Chondrocyte (in vitro differentiated cells): Measurements from ENCODE around the gene AASS. TPM values are rescaled to one million over a fixed set of nuclear protein-coding genes. Genes with fewer than 3 reads are reported as not detected.
"Not testable (repeated sequence)": the region's sequence is repeated elsewhere in the genome, so short reads cannot be mapped to it uniquely, and the experiment has no call there.

Experiments used
- DNase-seq: peaks from one replicate; pipeline ENCODE4 v3.0.0; 2021; ENCODE audit warnings: mixed read lengths, low spot score
- H3K27ac Mint-ChIP-seq: one replicate; pipeline ENCODE4 v1.8.0; 2021; ENCODE audit warnings: mild to moderate bottlenecking, moderate library complexity, mixed read lengths; ENCODE audit not compliant: unreplicated experiment
- H3K27me3 Mint-ChIP-seq: 2 replicates; pipeline ENCODE4 v1.8.0; 2021; ENCODE audit warnings: low read depth, mixed read lengths
- H3K36me3 Mint-ChIP-seq: 2 replicates; pipeline ENCODE4 v1.8.0; 2021; ENCODE audit warnings: low read depth, mixed read lengths
- H3K4me1 Mint-ChIP-seq: 2 replicates; pipeline ENCODE4 v1.8.0; 2021; ENCODE audit warnings: low read depth, mild to moderate bottlenecking, mixed read lengths
- H3K4me3 Mint-ChIP-seq: one replicate; pipeline ENCODE4 v1.8.0; 2021; ENCODE audit warnings: mild to moderate bottlenecking, moderate library complexity, mixed read lengths; ENCODE audit not compliant: unreplicated experiment
- H3K9me3 Mint-ChIP-seq: 2 replicates; pipeline ENCODE4 v1.8.0; 2021; ENCODE audit warnings: low read depth, mixed read lengths
- CTCF ChIP-seq: fragments of 200-600 bp; sonication (generic); IDR thresholded peaks from 2 replicates; pipeline ENCODE4 v1.5.0; 2021; ENCODE audit warnings: antibody characterized with exemption, mild to moderate bottlenecking, moderate library complexity
- long read RNA-seq: library from polyadenylated mRNA; stranded (forward); transcript quantifications from one replicate; pipeline ENCODE4 v2.0.0, GENCODE V29; 2021
- total RNA-seq: library from RNA; stranded (reverse); gene quantifications from 3 replicates; pipeline ENCODE4 v1.2.1, GENCODE V29; 2021

AASS gene
- 6.7 to 8.8 TPM (median 7.3 TPM) in 3 replicates for total RNA-seq
- long read RNA-seq, partial matches to known transcripts, result 3 of 5 reads
- long read RNA-seq, other reads (novel, unspliced or antisense), result 0 of 5 reads

- peak; percentile 96 for DNase-seq
- Mint-ChIP-seq H3K4me1 (peaks cover 20% of the 10 kb centered on the region), H3K4me3 (peak within 1 kb of the TSS; percentile 99), H3K36me3 (no peaks in the 10 kb centered on the region), H3K27ac (peak within 1 kb of the TSS; percentile 99), H3K9me3 (no peaks in the 10 kb centered on the region), H3K27me3 (no peaks in the 10 kb centered on the region)
- TF ChIP-seq CTCF, result peak; percentile 50
Observed at GRCh38 chr7:122143751-122144711, at the start of gene AASS. Gene AASS (minus strand): TSS chr7:122144249. CDS start chr7:122133726, 10,523 bp downstream.

GRCh38 chr7:122188785-122189184 is 44.7 kb upstream of the AASS start:
- Mint-ChIP-seq H3K36me3 (no peaks in the 10 kb centered on the region), H3K4me1 (no peaks in the 10 kb centered on the region), H3K9me3 (peaks cover 9% of the 10 kb centered on the region), H3K4me3 (no peak overlapping the region), H3K27me3 (peaks cover 23% of the 10 kb centered on the region), H3K27ac (no peak overlapping the region)
- no peak for DNase-seq
- TF ChIP-seq CTCF, result no peak

- H3K36me3 Mint-ChIP-seq, result no peaks in the 10 kb centered on the region
- peaks cover 15% of the 10 kb centered on the region for H3K27me3 Mint-ChIP-seq
- H3K27ac Mint-ChIP-seq, result no peak overlapping the region
- no peak for DNase-seq
- no peaks in the 10 kb centered on the region for H3K9me3 Mint-ChIP-seq
- H3K4me1 Mint-ChIP-seq, result no peaks in the 10 kb centered on the region
- H3K4me3 Mint-ChIP-seq, result no peak overlapping the region
- no peak for TF ChIP-seq CTCF
Observed at GRCh38 chr7:122183106-122183505, 39.1 kb upstream of the AASS start.

GRCh38 chr7:122182081-122182480 is 38.0 kb upstream of the AASS start:
- Mint-ChIP-seq H3K36me3 (no peaks in the 10 kb centered on the region), H3K9me3 (no peaks in the 10 kb centered on the region), H3K4me3 (no peak overlapping the region), H3K27me3 (peaks cover 15% of the 10 kb centered on the region), H3K27ac (no peak overlapping the region), H3K4me1 (no peaks in the 10 kb centered on the region)
- no peak for DNase-seq
- no peak for TF ChIP-seq CTCF

GRCh38 chr7:122172144-122172543 is 28.1 kb upstream of the AASS start:
- not testable (repeated sequence) for H3K4me3 Mint-ChIP-seq, H3K4me1 Mint-ChIP-seq, H3K27me3 Mint-ChIP-seq, DNase-seq, H3K36me3 Mint-ChIP-seq, H3K9me3 Mint-ChIP-seq, H3K27ac Mint-ChIP-seq
